Activated T-cell treated with anti-CD3 and anti-CD28 coated beads for 24 hours (primary cell): Measurements from ENCODE around the gene MMP7.

ENCODE experiments used
- DNase-seq: peaks from one replicate; pipeline ENCODE4 v3.0.0-alpha.2; 2020; ENCODE audit warnings: low read depth

Gene MMP7, protein sequence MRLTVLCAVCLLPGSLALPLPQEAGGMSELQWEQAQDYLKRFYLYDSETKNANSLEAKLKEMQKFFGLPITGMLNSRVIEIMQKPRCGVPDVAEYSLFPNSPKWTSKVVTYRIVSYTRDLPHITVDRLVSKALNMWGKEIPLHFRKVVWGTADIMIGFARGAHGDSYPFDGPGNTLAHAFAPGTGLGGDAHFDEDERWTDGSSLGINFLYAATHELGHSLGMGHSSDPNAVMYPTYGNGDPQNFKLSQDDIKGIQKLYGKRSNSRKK

DNA sequence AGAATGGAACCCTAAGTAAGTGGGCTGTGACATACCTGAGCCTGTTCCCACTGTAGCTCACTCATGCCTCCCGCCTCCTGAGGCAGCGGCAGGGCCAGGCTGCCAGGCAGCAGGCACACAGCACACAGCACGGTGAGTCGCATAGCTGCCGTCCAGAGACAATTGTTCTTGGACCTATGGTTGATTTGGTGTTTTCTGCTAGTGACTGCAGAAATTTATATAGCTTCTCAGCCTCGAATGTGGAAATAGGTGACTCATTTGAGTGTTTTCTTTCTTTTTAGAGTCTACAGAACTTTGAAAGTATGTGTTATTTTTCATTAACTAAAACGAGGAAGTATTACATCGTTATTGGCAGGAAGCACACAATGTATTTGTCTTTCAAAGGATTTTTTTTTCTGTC, at the start of gene MMP7:
TSS of gene MMP7 (minus strand) at position 190 of the 400 bp plus-strand sequence. CDS start at position 143, 47 bp downstream.
- DNase-seq: no peak

GRCh38 chr11:102577723-102578122, 47.2 kb upstream of the MMP7 start:
- no peak for DNase-seq

- no peak for DNase-seq
These were observed 46.6 kb upstream of the MMP7 start for GRCh38 chr11:102577182-102577581.

DNA sequence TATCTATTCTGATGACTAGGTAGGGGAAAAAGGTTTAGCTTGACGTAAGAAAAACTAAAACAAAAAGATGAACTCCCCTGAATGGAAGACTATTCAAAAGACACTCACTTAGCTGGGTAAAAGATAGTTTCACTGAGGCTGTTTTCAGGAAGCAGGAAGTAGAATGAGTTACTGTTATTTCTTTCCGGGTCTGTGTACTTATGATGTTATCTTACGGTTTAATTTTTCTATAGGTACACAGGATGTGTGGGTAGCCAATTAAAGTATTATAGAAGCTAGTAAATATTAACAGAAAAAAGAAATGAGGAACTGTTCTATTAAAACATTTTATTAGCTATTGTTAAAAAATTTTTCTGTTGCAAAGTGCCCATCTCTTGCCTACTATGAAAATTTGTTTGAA, 45.8 kb upstream of the MMP7 start:
- no peak for DNase-seq

DNA sequence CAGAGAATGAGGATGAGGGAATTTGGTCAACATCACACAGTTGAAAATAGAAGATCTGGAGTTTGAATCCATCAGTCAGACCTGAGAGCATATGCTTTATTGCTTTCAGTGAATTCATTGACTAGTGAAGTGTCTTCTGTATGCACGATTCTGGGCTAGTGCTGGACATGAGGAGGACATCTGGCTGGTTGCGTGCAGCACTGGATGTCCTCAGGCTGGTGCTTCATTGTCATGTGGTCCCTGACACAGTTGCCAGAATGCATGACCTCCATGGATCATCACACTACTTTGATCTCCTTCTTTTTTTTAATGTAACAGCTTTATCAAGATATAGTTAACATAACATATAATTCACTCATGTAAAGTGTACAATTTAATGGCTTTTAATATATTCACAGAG, 44.5 kb upstream of the MMP7 start:
- no peak for DNase-seq

DNA sequence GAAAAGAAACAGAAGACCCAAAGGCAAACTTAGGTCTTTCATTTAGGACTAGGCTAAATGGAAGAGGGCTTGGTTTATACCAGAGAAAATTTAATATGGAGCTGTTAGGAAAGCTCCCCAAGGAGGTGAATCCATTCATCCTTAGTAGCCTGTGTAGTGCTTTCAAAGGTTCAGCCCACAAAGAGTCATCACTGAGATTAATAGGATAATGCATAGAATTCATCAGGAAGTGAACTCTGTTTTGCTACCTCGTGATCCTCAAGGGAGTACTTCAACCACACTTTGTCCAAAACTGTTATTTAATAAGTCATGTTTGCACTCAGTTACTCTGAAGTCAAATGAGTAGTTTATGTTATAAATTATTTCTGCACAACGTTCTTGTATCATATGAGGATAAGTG, 43.3 kb upstream of the MMP7 start:
- DNase-seq: no peak

DNA sequence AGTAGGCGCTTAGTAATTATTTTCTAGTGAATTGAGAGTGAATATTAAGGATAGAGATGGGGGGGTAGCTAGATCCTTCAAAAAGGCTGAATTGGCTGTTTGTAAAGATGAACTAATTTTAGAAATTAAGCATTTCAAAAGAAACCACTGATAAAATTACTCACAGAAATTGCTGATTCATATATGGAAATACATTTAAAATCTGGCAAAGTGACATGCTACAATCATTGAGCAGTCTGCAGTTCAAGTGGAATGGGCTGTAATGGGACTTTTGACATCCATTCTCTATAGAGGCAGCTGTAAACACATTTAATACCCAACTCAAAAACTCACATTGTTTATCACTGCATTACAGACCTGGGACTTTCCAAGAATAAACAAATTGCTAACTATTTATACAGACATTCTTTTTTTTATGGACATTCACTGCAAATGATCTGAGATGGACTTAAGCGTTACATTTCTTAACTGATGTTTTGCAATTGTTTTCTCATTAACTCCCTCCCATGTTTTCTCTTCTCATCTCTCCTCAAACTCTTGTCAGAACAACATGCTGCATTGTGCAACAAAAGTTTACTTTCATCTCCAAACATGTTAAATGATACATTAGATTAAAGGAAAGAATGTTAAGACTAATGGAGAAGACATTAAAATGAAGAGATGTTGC, 42.1 kb upstream of the MMP7 start:
- DNase-seq: no peak

GRCh38 chr11:102568851-102569250, 38.3 kb upstream of the MMP7 start:
- no peak for DNase-seq

GRCh38 chr11:102566112-102566511, 35.6 kb upstream of the MMP7 start:
- DNase-seq: no peak

GRCh38 chr11:102564110-102564509, 33.6 kb upstream of the MMP7 start:
- no peak for DNase-seq

GRCh38 chr11:102561636-102562035, 31.1 kb upstream of the MMP7 start:
- DNase-seq: no peak

DNA sequence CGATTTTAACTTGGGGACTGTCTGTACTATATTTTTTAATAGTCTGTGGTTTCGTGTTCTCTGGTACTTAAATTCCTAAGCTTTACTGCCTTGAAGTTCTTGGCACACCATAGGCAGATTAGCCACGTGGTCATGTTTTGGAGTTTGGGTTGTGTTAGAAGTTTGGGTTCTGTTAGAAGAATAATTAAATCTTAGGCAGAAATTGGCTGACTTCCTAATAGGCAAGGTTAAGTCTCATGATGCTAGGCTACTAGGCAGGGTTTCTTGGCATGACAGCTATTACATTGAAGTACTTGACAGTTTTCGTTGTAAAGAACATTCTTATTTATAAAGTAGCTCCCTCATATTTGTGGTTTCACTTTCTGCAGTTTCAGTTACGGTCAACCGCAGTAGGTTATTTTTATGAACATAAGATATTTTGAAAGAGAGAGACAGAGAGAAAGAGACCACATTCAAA, 30.0 kb upstream of the MMP7 start:
- no peak for DNase-seq

DNA sequence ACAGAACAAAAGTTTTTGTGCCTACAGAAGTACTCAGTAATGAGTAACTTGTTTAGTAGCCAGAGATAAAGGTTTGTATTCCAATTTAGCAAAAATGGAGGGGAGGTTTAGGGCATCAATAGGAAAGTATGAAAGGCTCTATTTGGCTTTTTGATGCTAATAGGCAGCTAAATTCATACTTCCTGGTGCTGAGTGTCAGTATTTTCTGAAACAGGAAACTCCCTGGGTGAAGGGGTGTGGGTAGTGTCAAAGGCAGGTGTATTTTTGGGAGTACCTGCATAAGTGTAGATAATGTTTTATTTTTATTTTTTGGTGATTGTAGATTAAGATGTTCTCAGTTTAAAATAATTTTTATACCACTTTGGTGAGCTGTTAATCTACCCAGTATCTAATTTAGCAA, 29.3 kb upstream of the MMP7 start:
- DNase-seq: no peak

DNA sequence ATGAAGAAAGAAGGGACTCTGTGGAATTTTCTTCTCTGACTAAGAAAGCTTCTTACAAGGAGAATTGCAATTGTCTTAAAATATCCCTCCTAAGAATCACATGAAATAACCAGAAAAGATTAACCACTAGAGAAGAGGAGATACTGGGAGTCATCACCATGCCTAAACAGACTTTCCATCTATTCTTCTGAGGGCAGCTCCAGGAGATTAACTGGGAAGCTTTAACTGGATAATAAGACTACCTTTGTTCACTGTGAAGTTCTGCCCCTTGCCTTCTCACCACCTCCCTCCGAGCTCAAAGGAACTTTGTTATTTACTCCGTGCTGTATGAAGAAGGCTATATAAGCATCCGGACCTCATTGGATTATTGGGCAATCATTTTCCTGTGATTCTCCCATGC, 24.5 kb upstream of the MMP7 start:
- no peak for DNase-seq

GRCh38 chr11:102553835-102554282, 23.3 kb upstream of the MMP7 start:
- no peak for DNase-seq

DNA sequence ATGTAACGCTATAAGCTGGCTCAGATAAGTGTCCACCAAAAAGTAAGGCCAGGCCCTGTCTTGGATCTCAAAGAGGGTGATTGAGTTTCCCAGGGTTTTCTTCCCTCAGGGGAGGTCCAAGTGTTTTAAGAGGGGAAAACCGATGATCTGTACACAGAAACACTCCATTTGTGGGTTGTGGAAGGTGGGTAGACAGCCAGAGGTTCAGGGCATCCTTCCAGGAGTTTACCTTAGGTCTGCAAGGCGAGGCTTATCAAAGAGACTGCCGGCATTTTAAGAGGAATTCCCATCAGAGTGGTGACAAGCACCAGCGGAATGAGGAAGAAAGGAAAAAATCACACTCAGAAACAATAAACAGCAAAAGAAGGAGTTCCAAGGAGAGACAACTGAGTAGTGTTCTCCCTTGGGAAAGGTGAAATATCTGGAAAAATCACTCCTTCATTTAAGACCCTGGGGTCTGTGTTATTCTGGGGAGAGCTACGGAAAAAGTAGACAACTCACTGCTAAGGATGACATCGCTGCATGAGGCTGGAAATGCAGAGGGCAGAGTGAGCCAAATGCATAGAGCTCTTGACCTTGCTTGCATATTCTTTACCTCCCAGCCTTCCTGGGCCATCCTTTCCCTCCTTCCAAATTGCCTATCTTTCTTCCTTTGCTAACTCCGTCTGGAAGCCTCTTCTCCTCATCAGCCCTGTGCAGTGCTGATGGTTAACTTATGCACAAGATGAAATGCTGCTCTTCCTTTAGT, 22.1 kb upstream of the MMP7 start:
- no peak for DNase-seq

GRCh38 chr11:102552020-102552419, 21.5 kb upstream of the MMP7 start:
- DNase-seq: no peak

GRCh38 chr11:102551169-102551781, 20.7 kb upstream of the MMP7 start:
- no peak for DNase-seq

GRCh38 chr11:102546923-102547471, 16.4 kb upstream of the MMP7 start:
- no peak for DNase-seq

GRCh38 chr11:102546427-102546826, 15.9 kb upstream of the MMP7 start:
- no peak for DNase-seq

DNA sequence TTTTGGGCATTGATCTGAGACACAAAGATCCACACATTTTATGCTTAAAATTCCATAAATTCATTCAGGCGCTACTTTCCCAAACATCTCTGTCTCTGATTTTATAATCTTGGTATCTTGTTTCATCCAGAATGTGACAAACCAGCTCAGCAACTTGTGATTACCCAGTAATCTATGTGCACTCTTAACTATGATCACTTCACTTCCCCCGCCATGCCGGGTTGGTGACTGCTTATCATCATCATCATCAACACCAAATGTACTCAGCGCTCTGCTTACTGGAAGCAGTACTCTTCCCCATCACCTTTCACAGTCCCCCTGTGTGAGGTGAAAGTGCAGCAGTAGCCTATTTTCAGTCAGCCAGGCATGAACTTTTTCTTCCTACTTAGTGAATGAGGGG, 15.2 kb upstream of the MMP7 start:
- no peak for DNase-seq

GRCh38 chr11:102544594-102544993, 14.0 kb upstream of the MMP7 start:
- no peak for DNase-seq
